Fibroblast of pulmonary artery (primary cell): ENCODE data around the gene PPIB.

Experiments
- DNase-seq: peaks from one replicate; pipeline ENCODE4 v3.0.0-alpha.2; 2010; ENCODE audit warnings: low read depth
- H3K4me3 ChIP-seq: replicated peaks from 2 replicates; pipeline ENCODE4 v1.5.1; 2011; ENCODE audit warnings: low read depth, mild to moderate bottlenecking, control low read depth, low read length, moderate library complexity
- TF ChIP-seq, protein P1 (sequence below): IDR thresholded peaks from 2 replicates; pipeline ENCODE4 v1.5.1; 2011; ENCODE audit warnings: mild to moderate bottlenecking, control low read depth, low read length, inconsistent platforms; ENCODE audit errors: missing control alignments

Gene PPIB

DNA sequence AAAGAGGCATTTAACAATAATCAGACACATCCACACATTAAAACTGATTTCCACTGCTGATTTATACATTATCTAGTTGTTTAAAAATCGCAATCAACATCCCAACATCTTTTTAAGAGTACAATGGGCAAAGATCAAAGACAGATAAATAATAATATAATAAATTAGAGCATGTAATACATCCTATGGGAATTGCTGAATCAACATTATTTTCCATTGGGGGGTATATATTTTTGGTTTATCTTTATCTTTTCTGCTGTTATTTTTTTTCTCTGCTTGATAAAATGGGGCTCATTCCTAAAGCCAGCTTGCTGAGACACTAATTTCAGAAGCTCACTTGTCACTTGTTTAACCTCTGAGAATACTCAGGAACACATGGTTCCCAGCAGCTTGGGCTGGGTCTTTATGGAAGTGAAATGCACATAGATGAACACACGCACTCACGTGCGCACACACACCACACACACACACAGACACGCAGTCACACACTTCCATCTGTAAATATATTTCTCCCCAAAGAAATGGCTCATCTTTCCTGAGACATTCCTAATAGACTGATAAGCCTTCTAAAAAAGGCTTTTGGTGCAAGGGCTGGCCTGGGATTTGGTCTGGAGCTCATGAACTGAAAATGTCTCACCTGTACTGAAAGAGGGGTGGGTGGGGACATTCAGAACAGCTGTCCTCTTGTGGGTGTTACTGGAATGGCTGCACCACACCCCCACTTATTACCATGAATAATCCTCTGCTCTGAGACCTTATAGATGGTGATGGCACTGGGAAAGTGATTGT lies 3.5 kb upstream of the PPIB start:
- DNase-seq, result no peak
- no peak overlapping the region for H3K4me3 ChIP-seq
- TF ChIP-seq, protein P1, sequence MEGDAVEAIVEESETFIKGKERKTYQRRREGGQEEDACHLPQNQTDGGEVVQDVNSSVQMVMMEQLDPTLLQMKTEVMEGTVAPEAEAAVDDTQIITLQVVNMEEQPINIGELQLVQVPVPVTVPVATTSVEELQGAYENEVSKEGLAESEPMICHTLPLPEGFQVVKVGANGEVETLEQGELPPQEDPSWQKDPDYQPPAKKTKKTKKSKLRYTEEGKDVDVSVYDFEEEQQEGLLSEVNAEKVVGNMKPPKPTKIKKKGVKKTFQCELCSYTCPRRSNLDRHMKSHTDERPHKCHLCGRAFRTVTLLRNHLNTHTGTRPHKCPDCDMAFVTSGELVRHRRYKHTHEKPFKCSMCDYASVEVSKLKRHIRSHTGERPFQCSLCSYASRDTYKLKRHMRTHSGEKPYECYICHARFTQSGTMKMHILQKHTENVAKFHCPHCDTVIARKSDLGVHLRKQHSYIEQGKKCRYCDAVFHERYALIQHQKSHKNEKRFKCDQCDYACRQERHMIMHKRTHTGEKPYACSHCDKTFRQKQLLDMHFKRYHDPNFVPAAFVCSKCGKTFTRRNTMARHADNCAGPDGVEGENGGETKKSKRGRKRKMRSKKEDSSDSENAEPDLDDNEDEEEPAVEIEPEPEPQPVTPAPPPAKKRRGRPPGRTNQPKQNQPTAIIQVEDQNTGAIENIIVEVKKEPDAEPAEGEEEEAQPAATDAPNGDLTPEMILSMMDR, result no peak

DNA sequence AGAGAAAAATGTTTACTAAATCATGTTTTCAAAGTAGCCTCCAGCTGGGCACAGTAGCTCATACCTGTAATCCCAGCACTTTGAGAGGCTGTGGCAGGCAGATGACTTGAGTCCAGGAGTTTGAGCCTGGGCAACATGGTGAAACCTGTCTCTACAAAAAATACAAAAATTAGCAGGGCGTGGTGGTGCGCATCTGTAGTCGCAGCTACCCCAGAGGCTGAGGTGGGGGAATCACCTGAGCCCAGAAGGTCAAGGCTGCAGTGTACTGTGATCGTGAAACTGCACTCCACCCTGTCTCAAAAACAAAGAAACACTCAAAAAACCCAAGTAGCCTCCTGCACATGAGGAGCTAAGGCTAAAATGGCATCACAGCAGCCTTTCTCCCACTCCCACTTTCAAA lies 1.6 kb upstream of the PPIB start:
- TF ChIP-seq, protein P1, result no peak
- H3K4me3 ChIP-seq, result no peak overlapping the region
- DNase-seq, result no peak

DNA sequence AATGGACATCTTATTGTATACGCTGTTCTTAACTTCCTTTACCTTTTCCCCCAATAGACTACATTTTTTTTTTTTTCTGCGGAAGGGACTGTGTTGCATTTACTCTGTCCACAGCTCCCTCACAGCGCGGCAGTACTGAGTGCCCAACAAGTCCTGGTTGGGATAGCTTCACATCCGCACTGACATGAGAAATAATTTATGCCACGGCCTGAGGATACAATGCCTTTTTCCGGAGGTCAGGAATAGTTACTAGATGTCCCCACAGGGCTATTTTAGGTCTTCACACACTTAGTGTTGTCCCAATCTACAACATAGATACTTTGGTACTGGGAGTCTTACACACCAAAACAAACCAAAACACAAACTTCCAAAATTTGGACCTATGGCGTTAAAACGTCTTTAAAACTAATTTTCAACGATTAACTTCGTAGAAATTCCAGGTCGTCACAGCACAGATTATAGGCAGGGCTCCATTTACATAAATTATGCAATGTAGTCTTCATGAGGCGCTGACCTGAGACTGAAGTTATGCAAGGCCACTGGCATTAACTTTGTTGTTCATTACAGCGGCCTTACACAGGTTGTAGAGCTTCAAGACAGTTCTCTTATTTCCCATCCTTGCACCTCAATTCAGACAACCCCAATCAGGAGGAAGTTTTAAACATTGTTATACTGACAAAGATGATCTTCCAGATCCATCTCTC lies 989 bp upstream of the PPIB start:
- DNase-seq, result no peak
- TF ChIP-seq, protein P1, result no peak
- H3K4me3 ChIP-seq, result peak overlapping the region; percentile 42

DNA sequence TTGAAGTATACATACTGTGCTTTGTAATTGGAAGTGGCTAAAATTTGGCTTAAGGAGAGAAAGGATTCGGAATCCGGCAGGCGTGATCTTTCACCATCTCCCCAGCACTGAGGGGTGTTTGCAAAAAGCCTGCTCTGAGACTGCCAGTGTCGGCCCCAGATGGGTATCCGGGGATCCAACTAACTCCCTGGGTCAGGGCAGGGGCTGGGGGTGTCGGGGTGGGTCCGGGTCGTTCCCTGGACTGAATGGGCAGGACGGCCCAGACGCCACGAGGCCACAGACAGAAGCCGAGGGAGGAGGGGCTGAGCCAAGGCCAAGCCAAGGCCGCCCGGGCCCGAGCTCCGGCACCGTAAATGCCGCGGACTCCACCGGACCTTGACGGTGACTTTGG lies 349 bp downstream of the PPIB start:
- H3K4me3 ChIP-seq, result peak overlapping the region; percentile 94
- TF ChIP-seq, protein P1, result no peak
- no peak for DNase-seq

DNA sequence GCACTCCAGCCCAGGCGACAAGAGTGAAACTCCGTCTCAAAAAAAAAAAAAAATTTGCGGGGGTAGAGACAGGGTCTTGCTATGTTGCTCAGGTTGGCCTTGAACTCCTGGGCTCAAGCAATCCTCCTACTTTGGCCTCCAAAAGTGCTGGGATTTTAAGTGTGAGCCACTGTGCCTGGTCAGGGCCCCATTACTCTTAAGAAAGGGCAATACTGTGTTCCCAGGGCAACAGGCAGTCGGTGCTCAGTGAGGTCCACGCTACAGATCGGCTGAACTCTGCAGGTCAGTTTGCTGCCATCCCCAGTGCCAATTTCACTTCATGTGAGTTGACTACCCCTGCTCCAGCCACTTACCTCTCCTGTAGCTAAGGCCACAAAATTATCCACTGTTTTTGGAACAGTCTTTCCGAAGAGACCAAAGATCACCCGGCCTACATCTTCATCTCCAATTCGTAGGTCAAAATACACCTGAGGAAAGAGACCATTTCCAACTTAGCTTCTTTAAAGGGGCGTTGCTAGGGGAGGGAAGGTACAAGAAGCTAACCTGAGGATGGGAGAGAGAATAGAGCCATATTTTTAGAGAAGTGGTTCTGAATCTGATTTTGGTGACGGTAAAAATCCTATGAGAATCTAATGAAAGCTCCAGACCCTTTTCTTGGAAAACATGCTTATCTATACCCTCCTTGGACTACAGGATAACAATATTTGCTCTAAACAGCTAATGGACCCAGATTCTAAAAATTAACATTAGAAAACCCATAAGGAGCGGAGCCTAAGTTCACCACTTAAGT lies 939 bp downstream of the PPIB start:
- no peak for DNase-seq
- peak overlapping the region; percentile 94 for H3K4me3 ChIP-seq
- TF ChIP-seq, protein P1, result no peak

DNA sequence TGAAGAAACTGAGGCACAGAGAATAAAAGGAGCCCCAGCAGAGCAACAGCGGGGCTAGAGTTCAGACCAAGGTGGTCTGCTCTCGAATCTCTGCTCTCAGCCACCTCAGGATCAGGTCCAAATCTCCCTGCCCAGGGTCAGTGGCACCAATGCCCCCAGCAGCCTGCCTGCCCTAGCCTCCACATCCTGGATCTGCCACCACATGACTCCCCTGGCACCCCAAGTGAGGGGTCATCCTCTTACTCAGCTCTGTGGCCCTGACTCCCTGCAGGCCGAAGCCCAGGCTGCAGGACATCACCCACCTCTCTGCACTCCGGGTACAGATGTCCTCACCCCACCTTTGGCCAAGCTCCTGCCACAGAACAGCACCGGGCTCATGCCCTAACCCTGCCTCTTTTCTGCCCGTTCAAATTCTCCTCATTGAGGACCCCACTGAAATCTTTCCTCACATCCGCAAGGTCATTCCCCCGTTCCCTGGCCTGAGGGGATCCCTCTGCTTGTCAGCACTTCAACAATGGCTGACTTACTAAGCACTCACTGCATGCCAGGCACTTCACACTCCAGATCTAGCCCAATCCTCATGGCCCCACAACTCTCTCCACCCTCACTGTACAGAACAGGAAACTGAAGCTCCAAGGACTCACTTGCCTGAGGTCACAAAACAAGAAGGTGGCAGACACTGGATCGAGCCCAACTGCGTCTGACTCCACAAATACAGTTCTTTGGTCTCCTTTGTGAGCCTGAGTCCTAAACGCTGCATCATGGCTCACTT lies 4.3 kb downstream of the PPIB start:
- TF ChIP-seq, protein P1, result no peak
- no peak overlapping the region for H3K4me3 ChIP-seq
- DNase-seq, result no peak
